Hematopoietic multipotent progenitor cell treated with erythropoietin and hydrocortisone succinate and interleukin-3 and kit ligand, for 6 days (in vitro differentiated cells): ENCODE data around the gene LYL1.

Experiments used
- DNase-seq: peaks from one replicate; pipeline ENCODE4 v3.0.0-alpha.2; 2015

The LYL1 gene

DNA sequence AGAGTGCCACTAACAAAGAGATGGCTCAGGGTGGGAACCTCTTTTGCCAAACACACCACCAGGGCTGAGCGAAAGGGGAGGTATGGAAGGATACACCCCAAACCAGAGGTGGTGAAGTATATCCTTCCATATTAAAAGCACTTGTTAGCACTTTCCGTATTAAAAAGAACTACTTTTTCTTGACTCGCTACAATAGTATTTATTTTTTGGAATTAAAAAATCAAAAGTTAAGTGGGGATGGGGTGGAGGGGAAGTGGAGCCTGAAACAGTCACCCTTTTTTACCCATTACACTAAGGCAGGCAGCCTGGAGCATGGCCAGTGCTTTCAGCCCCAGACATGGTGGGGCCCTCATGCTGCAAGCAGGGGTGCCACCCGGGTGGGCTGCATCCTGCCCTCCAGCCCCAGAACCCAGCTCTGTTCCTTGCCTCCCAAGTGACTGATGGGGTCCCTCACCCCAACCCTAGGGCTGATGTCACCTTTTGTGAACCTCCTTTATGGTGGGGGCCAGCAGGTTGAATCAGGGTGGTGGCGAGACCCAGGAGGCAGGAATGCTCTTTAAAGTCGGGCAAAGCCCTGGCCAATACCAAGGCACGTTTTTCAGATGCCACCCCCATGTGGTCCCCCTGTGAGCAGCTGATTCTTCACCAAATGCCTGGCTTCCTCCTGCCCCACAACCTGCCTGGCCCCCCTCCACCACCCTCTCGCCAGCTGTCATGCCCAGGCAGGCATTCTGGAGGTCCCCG, 31.0 kb downstream of the LYL1 start:
- DNase-seq = no peak

DNA sequence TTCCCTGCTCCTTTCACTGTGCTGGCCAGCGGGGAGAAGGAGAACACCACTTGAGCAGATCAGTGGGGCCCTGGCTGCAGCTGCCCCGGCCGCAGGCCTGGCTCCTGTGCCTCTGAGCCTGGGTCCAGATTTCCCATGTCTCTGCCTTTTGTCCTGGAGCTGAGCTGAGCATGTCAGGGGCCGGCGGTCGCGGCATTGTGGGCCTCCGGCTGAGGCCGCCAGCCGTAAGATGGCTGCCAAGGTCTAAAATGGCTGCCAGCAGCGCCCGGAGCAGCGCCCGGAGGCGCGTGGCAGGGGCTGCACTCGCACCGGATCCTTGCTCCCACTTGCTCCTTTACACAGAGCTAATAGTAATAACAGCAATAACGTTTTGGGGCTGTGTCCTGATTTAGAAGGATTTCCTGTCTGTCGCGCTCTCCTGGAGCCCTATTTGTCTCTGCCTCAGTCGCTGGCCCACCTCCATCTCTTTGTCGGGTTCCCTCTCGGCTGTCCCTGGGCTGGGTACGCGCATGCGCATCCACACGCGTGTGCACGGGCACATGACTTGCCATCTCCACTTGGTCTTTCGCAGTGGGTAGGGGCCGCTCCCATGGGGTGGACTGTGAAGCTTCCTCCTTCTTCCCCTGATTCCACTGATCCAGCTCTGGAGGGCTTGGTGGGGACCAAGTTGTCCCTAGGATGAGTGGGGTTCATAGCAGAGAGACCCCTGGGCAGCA, 32.1 kb downstream of the LYL1 start:
- no peak for DNase-seq

- peak; percentile 97 for DNase-seq
Observed at GRCh38 chr19:13069415-13070359, 33.0 kb downstream of the LYL1 start.

DNA sequence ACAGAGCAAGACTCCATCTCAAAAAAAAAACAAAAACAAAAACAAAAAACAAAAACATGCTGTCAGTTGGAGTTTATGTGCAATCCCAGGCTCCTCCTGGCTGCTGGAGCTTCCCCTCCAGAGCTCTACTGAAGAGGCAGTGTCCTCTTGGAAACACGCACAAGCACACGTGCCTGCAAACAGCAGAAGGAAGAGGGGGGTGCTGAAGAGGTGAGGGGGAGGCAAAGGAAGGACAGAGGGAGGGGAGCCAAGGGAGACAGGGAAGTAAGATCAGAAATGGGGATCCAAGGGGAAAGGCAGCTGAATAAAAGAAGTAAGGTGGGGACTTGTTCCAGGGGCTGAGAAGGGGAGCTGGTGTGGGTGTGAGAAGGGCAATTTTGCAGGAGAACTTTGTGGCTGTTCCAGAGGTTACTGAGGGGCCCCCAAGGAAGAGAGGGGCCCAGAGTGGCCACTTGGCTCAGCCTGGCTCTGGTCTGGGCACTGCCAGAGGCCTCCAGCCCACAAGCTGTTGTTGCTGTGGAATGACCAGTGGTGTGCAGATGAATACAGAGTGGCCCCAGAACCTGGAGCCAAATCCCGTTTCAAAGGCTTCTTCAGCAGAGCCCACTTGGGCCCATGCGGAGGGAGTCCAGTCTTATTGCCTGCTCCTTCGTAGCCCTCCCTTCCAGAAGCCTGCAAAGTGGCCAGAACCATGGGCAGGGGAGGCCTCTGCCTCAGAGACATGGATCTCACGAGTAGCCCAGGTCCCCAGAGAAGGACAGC, 34.4 kb downstream of the LYL1 start:
- DNase-seq = no peak

- no peak for DNase-seq
Observed at GRCh38 chr19:13066933-13067807, 35.5 kb downstream of the LYL1 start.

DNA sequence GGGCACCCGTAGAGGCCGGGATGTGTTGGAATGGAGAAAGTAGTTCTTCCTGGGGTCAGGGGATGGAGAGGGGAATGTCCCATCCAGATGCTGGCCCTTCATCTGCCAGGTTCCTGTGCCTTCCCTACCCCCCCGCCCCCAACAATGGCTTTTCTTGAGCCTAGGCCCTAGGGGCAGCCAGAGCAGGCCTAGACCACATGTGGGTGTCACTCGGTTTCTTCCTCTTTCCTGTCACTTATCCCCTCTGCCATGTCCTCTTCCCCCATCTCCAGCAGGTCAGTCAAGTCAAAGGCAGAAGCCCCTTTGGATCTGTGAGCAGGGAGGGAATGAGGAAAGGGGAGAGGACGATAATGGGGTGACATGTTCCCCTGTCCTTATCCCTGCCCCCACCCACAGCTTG, 36.4 kb downstream of the LYL1 start:
- no peak for DNase-seq

DNA sequence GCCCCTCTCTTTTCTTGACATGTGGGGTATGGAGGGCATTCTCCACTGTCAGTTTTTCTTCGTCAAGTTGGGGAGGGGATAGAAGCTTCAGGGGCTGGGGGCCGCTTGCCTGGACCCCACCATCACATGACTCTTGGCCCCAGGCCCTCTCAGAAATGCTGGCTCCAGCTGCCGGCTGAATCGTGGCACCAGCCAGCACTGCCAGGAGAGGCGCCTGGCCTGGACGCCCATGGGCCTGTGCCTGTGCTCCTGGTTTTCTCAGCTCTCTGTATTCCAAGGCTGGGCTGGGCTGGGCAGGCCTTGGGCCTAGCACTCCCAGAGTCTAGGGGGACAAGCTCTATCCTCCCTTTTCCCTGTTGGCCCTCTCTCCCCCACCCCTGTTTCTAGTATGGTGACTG, 38.6 kb downstream of the LYL1 start:
- no peak for DNase-seq

DNA sequence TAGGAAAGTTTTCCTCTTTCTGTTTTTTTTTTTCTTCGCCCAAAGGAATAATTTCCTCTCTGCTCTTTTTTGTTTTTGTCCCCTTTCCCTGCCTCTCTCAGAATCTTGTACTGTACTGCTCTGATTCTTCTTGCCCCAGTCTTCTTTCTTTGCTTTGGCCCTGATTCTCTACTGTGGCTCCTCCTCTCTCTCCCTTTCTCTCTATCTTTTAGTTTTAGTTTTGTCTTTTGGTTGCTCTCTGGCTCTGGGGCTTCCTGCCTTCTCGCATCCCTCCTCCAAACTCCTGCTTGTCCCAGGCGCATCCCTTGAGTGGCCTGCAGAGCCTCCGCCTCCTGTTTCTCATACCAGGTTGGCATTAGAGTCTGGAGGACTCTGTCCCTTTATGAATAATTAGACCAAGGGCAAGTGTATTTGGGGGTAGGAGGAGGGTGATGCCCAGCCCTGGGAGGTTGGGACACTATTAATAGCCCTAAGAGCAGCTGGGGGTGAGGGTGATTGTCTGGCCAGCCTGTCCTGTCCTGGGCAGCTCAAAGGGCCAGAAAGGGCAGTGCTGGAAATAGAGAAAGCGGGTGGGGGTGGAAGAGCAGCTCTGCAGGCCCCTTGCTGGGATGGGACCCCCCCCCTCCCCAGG, 39.1 kb downstream of the LYL1 start:
- no peak for DNase-seq

DNA sequence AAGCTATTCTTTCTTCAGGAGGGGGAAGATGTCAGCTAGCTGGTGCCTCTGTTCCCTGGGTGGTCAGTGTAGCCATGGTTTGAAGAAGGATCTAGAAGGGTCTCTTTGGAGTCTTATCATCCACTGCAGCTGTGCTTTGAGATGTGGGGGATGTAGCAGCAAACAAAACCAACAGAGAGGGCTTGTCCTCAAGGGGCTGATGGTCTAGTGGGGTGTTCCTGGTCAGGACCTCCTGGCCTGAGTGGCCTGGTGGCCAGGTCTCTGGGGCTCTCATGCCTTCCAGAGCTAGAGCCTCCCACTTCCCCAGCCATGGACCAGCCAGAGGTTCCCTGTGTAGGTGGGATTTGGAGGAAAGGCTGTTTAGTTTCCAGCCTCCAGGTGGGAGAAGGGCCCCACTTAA, 40.3 kb downstream of the LYL1 start:
- DNase-seq = no peak

DNA sequence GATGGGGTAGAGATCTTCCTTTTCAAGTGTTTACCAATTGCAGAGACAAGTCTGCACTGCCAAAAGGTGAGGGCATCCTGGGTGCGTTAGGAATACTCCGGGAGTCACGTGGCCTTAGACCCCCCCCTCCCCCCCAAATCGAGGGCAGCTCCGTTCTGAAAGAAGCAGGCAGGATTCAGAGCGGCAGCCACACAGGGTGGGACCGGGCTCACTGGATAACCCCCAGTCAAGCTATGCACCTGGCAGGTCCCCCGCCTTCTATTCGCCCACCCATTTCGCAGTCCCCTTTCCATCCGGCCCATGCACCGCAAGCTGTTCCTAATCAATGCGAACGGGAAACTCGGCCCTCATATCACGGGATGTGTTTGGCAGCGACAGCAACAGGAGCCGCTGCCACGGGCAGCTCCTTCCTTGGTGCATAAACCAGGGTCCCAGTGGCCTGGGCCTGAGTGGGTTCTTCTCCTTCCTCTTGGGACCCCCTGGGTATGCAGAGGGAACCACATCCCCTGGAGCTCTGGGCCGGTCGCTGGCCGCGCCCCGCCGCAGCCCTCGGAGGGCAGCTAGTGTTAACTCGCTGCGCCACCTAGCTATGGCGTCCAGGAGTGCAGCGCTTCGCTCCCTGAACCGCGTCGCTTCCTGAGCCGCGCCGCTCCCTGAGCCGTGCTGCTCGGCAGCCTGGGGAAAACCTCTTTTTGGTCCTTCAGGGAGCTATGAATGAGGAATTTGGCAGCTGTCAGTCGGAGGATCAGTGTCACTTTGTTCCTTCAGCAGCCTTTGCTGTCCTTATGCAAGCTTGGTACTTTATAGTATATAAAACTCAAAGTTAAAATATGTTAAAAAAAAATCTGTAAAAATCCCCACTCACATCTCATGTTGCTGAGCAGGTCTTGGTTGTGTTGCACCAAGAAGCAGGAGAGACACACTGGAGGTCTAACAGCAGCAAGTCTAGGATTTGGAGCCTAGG, 41.4 kb downstream of the LYL1 start:
- DNase-seq = peak; percentile 93

GRCh38 chr19:13060233-13060963, 42.3 kb downstream of the LYL1 start:
- DNase-seq = peak; percentile 83

DNA sequence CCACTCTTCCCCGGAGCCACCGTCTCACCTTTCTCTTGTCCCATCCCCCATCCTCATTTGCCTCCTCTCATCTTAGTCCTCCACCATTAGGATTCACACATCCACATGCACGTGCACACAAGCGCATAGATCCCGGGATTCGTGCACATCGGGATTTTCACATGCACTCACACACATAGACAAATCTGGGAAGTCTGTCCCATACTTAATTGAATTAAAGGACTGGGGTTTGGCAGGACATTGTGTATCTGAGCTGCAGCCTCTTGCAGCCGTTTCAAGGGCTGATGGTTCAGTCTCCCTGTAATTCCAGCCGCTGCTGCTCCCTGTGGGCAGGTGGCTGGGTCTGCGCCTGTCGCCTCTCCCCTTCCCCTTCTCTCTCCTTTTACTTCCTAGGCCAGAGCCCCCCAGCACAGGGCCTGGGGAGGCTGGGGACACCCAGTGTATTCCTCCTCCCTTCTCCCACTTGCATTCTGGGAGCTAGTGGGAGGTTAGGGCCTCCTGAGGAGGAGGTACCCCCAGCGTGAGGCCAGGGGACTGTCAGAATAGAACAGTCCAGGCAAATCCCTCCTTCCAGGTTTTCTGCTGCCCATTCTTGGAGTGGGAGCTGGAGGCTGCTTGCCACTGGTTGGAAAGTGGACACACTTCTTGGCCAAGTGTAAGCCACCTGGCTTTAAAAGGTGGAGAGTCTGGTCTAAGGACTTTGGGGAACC, 43.6 kb downstream of the LYL1 start:
- no peak for DNase-seq

DNA sequence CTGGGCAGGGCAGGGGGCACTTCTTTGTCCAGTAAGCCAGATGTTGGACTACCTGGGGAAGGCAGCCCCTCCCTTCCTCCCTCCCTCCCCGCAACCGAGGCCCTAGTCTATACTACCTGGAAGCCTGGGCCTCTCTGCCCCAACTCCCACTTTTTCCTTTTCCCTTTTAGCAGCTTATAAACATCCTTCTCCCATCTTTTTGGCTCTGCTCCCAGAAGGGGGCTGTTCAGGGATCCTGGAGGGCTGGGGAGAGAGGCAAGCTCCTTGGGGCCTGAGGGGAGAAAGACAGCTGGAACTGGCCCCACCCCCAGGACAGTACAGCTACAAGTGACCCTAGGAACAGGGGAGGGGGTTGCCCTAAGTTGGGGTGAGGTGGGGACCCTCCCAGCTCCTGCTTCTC, 44.9 kb downstream of the LYL1 start:
- DNase-seq = no peak

DNA sequence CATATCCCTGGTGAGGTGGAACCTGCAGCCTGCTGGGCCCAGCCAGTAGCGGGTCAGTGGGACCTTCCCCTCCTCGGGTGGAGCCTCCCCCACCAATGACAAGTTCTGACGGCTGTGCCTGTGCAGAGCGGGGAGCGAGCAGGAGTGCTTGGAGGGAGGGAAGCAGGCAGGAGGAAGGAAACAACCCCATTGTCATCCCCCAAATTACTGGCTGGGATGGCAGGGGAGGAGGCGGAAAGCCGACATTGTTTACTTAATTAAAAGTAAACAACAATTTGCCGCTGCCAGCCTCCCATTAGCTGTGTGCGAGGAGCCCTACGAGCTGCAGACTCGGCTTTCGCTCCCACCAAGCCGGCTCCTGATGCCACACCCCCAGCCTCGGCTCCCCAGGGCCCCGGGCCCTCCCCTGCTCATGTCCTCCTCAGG, 45.5 kb downstream of the LYL1 start:
- DNase-seq = no peak

DNA sequence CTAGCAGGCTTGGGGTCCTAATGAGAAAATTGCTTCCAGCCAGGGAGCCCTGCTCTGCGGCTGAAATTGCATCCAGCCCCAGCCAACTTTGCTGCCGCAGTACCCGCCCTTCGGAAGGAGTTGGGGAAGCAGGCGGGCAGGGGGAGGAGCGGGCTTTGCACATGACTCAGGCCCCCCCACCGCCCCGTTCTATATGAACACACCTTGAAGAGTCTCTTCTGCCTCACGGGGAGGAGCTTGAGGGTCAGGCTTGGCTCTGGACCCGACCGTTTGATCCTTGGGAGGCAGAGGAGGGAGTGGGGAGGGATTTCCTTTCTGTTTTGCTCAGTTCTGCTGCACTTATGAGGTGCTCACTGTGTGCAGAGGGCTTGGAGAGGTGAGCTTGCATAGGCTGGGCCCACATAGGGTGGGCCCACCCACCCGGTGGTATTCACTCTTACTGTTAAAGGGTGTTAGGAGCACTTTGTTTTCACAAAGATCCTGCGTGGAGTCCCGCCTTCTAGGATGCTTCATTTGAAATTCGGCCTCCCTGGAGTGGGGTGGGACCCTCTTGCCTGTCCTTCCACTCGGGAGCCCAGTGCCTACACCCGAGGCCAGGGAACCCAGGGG, 46.5 kb downstream of the LYL1 start:
- DNase-seq = peak; percentile 60

GRCh38 chr19:13055213-13056051, 47.2 kb downstream of the LYL1 start:
- no peak for DNase-seq

DNA sequence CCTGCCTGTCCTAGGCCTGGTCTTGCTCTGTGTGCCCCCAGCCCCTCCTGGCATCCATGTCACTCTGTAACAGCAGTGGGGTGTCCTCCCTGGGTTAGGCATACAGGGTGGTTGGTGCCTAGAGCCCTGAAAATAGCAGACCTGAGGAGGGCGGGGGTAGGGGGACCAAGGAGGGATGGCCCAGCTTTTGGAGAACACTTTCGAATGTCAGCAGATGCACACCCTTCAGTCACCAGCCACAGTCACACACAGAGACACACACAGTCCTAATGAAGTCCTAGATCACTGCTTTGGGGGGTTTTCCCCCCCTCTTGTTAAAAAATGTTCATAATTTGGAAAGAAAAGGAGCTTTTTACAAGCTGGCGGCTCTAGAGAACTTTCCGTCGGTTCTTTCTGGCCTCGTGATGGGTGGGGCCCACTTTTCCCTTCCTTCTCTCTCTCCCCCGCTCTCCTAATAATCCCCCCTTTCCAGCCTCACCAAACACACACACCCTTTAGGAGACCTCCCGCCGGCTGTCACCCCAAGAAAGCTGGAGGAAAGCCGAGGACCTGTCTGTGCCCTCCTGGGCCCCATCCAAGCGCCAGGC, 47.9 kb downstream of the LYL1 start:
- DNase-seq = no peak
